HEK293 (cell line): ENCODE results near the gene CRY1.

Experiments used
- BCL11B ChIP-seq: fragments of 450-650 bp; formaldehyde crosslinking; IDR thresholded peaks from 2 replicates; pipeline ENCODE4 v1.5.1; 2016; ENCODE audit warnings: low read depth, missing biosample characterization, missing genetic modification characterization
- EGR2 ChIP-seq: fragments of 450-650 bp; formaldehyde crosslinking; IDR thresholded peaks from 2 replicates; pipeline ENCODE4 v1.5.1; 2016; ENCODE audit warnings: low read depth, missing biosample characterization, missing genetic modification characterization
- GLI2 ChIP-seq: fragments of 450-650 bp; formaldehyde crosslinking; IDR thresholded peaks from 2 replicates; pipeline ENCODE4; 2017; ENCODE audit warnings: missing biosample characterization, missing genetic modification characterization, low read depth, borderline replicate concordance
- MEIS1 ChIP-seq: sonication (generic); formaldehyde crosslinking; IDR thresholded peaks from 2 replicates; pipeline ENCODE4 v1.8.1; 2022; ENCODE audit warnings: missing genetic modification reagents, mild to moderate bottlenecking, borderline replicate concordance
- MYNN ChIP-seq: fragments of 450-650 bp; formaldehyde crosslinking; IDR thresholded peaks from 2 replicates; pipeline ENCODE4 v1.5.1; 2016; ENCODE audit warnings: missing biosample characterization, missing genetic modification characterization, borderline replicate concordance
- SCRT2 ChIP-seq: fragments of 450-650 bp; formaldehyde crosslinking; IDR thresholded peaks from 2 replicates; pipeline ENCODE4 v1.5.1; 2016; ENCODE audit warnings: missing biosample characterization, missing genetic modification characterization
- TRIM28 ChIP-seq: IDR thresholded peaks from 2 replicates; pipeline ENCODE4 v1.6.1; 2011; ENCODE audit warnings: low read length, control low read depth, borderline replicate concordance
- ZBTB7A ChIP-seq: fragments of 450-650 bp; formaldehyde crosslinking; IDR thresholded peaks from 2 replicates; pipeline ENCODE4 v1.5.1; 2016; ENCODE audit warnings: low read depth, missing biosample characterization, missing genetic modification characterization
- ZFP37 ChIP-seq: fragments of 450-650 bp; formaldehyde crosslinking; IDR thresholded peaks from 2 replicates; pipeline ENCODE4 v1.5.1; 2016; ENCODE audit warnings: missing biosample characterization, missing genetic modification characterization
- ZIC2 ChIP-seq: fragments of 450-650 bp; formaldehyde crosslinking; IDR thresholded peaks from 2 replicates; pipeline ENCODE4 v1.5.1; 2016; ENCODE audit warnings: missing biosample characterization, missing genetic modification characterization
- ZNF133 ChIP-seq: fragments of 450-650 bp; formaldehyde crosslinking; IDR thresholded peaks from 2 replicates; pipeline ENCODE4 v1.5.1; 2016; ENCODE audit warnings: missing biosample characterization, missing genetic modification characterization
- ZNF211 ChIP-seq: fragments of 450-650 bp; formaldehyde crosslinking; IDR thresholded peaks from 2 replicates; pipeline ENCODE4 v1.5.1; 2016; ENCODE audit warnings: low read depth, missing biosample characterization, missing genetic modification characterization
- ZNF324 ChIP-seq: fragments of 450-650 bp; formaldehyde crosslinking; IDR thresholded peaks from 2 replicates; pipeline ENCODE4 v1.5.1; 2016; ENCODE audit warnings: missing biosample characterization, missing genetic modification characterization
- ZNF510 ChIP-seq: fragments of 450-650 bp; formaldehyde crosslinking; IDR thresholded peaks from 2 replicates; pipeline ENCODE4 v1.5.1; 2018; ENCODE audit warnings: mild to moderate bottlenecking, missing genetic modification characterization, missing biosample characterization; ENCODE audit not compliant: insufficient replicate concordance
- ZNF654 ChIP-seq: fragments of 450-650 bp; formaldehyde crosslinking; IDR thresholded peaks from 2 replicates; pipeline ENCODE4 v1.5.1; 2016; ENCODE audit warnings: low read depth, missing biosample characterization, missing genetic modification characterization
- ZNF76 ChIP-seq: fragments of 450-650 bp; formaldehyde crosslinking; IDR thresholded peaks from 2 replicates; pipeline ENCODE4; 2016; ENCODE audit warnings: low read depth, missing biosample characterization, missing genetic modification characterization, borderline replicate concordance
- ZNF777 ChIP-seq: fragments of 450-650 bp; formaldehyde crosslinking; IDR thresholded peaks from 2 replicates; pipeline ENCODE4 v1.5.1; 2017; ENCODE audit warnings: missing biosample characterization, missing genetic modification characterization, borderline replicate concordance
- TF ChIP-seq, protein P1 (sequence below): fragments of 450-650 bp; formaldehyde crosslinking; IDR thresholded peaks from 2 replicates; pipeline ENCODE4 v1.5.1; 2017; ENCODE audit warnings: missing biosample characterization, missing genetic modification characterization
- TF ChIP-seq, protein P2 (sequence below): fragments of 450-650 bp; formaldehyde crosslinking; IDR thresholded peaks from 2 replicates; pipeline ENCODE4 v1.5.1; 2016; ENCODE audit warnings: missing biosample characterization, missing genetic modification characterization
- TF ChIP-seq, protein P3 (sequence below): fragments of 450-650 bp; formaldehyde crosslinking; IDR thresholded peaks from 2 replicates; pipeline ENCODE4 v1.5.1; 2016; ENCODE audit warnings: missing biosample characterization, missing genetic modification characterization
- TF ChIP-seq, protein P4 (sequence below): fragments of 450-650 bp; formaldehyde crosslinking; IDR thresholded peaks from 2 replicates; pipeline ENCODE4 v1.5.0; 2017; ENCODE audit warnings: missing biosample characterization, missing genetic modification characterization, borderline replicate concordance
- TF ChIP-seq, protein P5 (sequence below): fragments of 450-650 bp; formaldehyde crosslinking; IDR thresholded peaks from 2 replicates; pipeline ENCODE4 v1.5.1; 2017; ENCODE audit warnings: missing biosample characterization, missing genetic modification characterization
- TF ChIP-seq, protein P6 (sequence below): IDR thresholded peaks from 2 replicates; pipeline ENCODE4 v1.6.1; 2011; ENCODE audit warnings: mild to moderate bottlenecking, low read depth, low read length, borderline replicate concordance
- TF ChIP-seq, protein P7 (sequence below): fragments of 450-650 bp; IDR thresholded peaks from 2 replicates; pipeline ENCODE4 v1.5.1; 2018; ENCODE audit warnings: missing biosample characterization, mild to moderate bottlenecking, missing genetic modification characterization
- TF ChIP-seq, protein P8 (sequence below): fragments of 450-650 bp; formaldehyde crosslinking; IDR thresholded peaks from 2 replicates; pipeline ENCODE4 v1.5.1; 2017; ENCODE audit warnings: missing biosample characterization, missing genetic modification characterization

The CRY1 gene

DNA sequence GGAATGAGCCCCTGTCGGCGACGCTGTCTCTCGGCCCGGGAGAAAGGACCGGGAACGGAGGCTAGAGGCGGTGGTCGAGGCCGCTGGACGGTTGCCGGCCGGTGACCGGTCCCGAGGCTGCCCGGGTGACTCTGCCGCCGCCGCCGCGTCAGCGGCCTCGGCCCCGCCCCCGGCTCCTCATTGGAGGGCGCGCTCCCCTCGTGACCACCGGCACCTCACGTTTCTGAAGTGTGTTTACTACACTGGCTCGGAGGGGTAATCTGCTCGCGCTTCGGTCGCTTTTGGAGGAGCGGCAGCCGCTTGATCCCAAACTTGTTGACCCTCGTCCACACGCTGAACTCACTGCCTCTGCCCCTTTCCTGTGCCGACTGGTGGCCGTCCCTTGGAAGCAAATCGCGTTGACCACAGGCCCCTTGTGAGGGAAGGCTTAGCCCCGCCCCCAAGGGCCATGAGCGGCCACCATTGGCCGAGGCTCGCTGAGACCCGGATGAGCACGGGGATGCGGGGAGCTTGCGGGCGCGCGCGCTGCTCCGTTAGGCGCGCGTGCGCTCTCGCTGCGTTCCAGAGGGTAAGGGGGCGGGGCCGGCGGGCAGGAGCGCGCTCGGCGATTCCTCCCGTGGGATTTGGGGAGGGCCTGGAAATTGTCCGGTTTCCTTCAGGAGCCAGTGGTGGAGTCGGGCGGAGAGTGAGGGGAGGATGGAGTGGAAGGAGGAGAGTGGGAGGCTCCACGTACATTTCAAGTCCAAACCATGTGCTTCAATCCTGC, at the start of gene CRY1 (continued):
- no peak for TF ChIP-seq GLI2 (tag by site-specific recombination)
- no peak for TF ChIP-seq ZNF324
- no peak for TF ChIP-seq ZFP37 (tag by site-specific recombination)
- TF ChIP-seq, protein P1, sequence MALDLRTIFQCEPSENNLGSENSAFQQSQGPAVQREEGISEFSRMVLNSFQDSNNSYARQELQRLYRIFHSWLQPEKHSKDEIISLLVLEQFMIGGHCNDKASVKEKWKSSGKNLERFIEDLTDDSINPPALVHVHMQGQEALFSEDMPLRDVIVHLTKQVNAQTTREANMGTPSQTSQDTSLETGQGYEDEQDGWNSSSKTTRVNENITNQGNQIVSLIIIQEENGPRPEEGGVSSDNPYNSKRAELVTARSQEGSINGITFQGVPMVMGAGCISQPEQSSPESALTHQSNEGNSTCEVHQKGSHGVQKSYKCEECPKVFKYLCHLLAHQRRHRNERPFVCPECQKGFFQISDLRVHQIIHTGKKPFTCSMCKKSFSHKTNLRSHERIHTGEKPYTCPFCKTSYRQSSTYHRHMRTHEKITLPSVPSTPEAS (tag by site-specific recombination) = no peak
- TF ChIP-seq, protein P2, sequence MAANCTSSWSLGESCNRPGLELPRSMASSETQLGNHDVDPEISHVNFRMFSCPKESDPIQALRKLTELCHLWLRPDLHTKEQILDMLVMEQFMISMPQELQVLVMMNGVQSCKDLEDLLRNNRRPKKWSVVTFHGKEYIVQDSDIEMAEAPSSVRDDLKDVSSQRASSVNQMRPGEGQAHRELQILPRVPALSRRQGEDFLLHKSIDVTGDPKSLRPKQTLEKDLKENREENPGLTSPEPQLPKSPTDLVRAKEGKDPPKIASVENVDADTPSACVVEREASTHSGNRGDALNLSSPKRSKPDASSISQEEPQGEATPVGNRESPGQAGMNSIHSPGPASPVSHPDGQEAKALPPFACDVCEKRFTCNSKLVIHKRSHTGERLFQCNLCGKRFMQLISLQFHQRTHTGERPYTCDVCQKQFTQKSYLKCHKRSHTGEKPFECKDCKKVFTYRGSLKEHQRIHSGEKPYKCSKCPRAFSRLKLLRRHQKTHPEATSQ (tag by site-specific recombination) = peak; percentile 95; the same call in 1 of the 2 replicates
- no peak for TF ChIP-seq MYNN (tag by site-specific recombination)
- TF ChIP-seq MEIS1 = no peak
- TF ChIP-seq ZBTB7A (tag by site-specific recombination) = no peak
- no peak for TF ChIP-seq BCL11B (tag by site-specific recombination)
- no peak for TF ChIP-seq ZNF211 (tag by site-specific recombination)
- TF ChIP-seq ZNF76 (tag by site-specific recombination) = peak; percentile 41; the same call in 1 of the 2 replicates
- TF ChIP-seq EGR2 (tag by site-specific recombination) = peak; percentile 38; the same call in 1 of the 2 replicates
- TF ChIP-seq, protein P3, sequence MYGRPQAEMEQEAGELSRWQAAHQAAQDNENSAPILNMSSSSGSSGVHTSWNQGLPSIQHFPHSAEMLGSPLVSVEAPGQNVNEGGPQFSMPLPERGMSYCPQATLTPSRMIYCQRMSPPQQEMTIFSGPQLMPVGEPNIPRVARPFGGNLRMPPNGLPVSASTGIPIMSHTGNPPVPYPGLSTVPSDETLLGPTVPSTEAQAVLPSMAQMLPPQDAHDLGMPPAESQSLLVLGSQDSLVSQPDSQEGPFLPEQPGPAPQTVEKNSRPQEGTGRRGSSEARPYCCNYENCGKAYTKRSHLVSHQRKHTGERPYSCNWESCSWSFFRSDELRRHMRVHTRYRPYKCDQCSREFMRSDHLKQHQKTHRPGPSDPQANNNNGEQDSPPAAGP (tag by site-specific recombination) = no peak
- TF ChIP-seq, protein P4, sequence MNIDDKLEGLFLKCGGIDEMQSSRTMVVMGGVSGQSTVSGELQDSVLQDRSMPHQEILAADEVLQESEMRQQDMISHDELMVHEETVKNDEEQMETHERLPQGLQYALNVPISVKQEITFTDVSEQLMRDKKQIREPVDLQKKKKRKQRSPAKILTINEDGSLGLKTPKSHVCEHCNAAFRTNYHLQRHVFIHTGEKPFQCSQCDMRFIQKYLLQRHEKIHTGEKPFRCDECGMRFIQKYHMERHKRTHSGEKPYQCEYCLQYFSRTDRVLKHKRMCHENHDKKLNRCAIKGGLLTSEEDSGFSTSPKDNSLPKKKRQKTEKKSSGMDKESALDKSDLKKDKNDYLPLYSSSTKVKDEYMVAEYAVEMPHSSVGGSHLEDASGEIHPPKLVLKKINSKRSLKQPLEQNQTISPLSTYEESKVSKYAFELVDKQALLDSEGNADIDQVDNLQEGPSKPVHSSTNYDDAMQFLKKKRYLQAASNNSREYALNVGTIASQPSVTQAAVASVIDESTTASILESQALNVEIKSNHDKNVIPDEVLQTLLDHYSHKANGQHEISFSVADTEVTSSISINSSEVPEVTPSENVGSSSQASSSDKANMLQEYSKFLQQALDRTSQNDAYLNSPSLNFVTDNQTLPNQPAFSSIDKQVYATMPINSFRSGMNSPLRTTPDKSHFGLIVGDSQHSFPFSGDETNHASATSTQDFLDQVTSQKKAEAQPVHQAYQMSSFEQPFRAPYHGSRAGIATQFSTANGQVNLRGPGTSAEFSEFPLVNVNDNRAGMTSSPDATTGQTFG (tag by site-specific recombination) = no peak
- TF ChIP-seq ZNF133 (tag by site-specific recombination) = no peak
- TF ChIP-seq, protein P5, sequence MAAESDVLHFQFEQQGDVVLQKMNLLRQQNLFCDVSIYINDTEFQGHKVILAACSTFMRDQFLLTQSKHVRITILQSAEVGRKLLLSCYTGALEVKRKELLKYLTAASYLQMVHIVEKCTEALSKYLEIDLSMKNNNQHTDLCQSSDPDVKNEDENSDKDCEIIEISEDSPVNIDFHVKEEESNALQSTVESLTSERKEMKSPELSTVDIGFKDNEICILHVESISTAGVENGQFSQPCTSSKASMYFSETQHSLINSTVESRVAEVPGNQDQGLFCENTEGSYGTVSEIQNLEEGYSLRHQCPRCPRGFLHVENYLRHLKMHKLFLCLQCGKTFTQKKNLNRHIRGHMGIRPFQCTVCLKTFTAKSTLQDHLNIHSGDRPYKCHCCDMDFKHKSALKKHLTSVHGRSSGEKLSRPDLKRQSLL (tag by site-specific recombination) = no peak
- no peak for TF ChIP-seq TRIM28
- no peak for TF ChIP-seq ZNF654 (tag by site-specific recombination)
- TF ChIP-seq, protein P6, sequence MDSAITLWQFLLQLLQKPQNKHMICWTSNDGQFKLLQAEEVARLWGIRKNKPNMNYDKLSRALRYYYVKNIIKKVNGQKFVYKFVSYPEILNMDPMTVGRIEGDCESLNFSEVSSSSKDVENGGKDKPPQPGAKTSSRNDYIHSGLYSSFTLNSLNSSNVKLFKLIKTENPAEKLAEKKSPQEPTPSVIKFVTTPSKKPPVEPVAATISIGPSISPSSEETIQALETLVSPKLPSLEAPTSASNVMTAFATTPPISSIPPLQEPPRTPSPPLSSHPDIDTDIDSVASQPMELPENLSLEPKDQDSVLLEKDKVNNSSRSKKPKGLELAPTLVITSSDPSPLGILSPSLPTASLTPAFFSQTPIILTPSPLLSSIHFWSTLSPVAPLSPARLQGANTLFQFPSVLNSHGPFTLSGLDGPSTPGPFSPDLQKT = no peak
- no peak for TF ChIP-seq ZIC2 (tag by site-specific recombination)
- TF ChIP-seq, protein P7, sequence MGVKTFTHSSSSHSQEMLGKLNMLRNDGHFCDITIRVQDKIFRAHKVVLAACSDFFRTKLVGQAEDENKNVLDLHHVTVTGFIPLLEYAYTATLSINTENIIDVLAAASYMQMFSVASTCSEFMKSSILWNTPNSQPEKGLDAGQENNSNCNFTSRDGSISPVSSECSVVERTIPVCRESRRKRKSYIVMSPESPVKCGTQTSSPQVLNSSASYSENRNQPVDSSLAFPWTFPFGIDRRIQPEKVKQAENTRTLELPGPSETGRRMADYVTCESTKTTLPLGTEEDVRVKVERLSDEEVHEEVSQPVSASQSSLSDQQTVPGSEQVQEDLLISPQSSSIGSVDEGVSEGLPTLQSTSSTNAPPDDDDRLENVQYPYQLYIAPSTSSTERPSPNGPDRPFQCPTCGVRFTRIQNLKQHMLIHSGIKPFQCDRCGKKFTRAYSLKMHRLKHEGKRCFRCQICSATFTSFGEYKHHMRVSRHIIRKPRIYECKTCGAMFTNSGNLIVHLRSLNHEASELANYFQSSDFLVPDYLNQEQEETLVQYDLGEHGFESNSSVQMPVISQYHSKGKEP = no peak
- TF ChIP-seq, protein P8, sequence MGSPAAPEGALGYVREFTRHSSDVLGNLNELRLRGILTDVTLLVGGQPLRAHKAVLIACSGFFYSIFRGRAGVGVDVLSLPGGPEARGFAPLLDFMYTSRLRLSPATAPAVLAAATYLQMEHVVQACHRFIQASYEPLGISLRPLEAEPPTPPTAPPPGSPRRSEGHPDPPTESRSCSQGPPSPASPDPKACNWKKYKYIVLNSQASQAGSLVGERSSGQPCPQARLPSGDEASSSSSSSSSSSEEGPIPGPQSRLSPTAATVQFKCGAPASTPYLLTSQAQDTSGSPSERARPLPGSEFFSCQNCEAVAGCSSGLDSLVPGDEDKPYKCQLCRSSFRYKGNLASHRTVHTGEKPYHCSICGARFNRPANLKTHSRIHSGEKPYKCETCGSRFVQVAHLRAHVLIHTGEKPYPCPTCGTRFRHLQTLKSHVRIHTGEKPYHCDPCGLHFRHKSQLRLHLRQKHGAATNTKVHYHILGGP (tag by site-specific recombination) = no peak
- TF ChIP-seq ZNF777 (tag by site-specific recombination) = peak; percentile 9; the same call in 1 of the 2 replicates
- TF ChIP-seq SCRT2 (tag by site-specific recombination) = no peak
- no peak for TF ChIP-seq ZNF510 (tag by site-specific recombination)
